Smooth muscle cell (in vitro differentiated cells): ENCODE results near the gene ADAMTSL3. TPM values are rescaled to one million over a fixed set of nuclear protein-coding genes. Genes with fewer than 3 reads are reported as not detected.

Experiments
- DNase-seq: peaks from one replicate; lab custom pipeline; 2025; ENCODE audit not compliant: unreplicated experiment; lab: John Stamatoyannopoulos, UW
- H2AFZ ChIP-seq: fragments of 200-600 bp; sonication (generic); 2 replicates; pipeline ENCODE4 v1.6.0; 2016; ENCODE audit warnings: antibody characterized with exemption, low read depth, mild to moderate bottlenecking
- H3F3A ChIP-seq: fragments of 200-600 bp; sonication (generic); 2 replicates; pipeline ENCODE4 v1.6.0; 2017; ENCODE audit warnings: antibody characterized with exemption, low read depth
- H3K27ac ChIP-seq: fragments of 200-600 bp; sonication (generic); 2 replicates; pipeline ENCODE4 v1.5.1; 2016; ENCODE audit warnings: low read depth, mild to moderate bottlenecking
- H3K27me3 ChIP-seq: fragments of 200-600 bp; sonication (generic); 2 replicates; pipeline ENCODE4 v1.6.1; 2016; ENCODE audit warnings: low read depth, mild to moderate bottlenecking
- H3K36me3 ChIP-seq: fragments of 200-600 bp; sonication (generic); 2 replicates; pipeline ENCODE4 v1.5.1; 2016; ENCODE audit warnings: low read depth
- H3K4me1 ChIP-seq: fragments of 200-600 bp; sonication (generic); 2 replicates; pipeline ENCODE4 v1.5.1; 2016; ENCODE audit warnings: low read depth
- H3K4me2 ChIP-seq: fragments of 200-600 bp; sonication (generic); 2 replicates; pipeline ENCODE4 v1.6.0; 2016; ENCODE audit warnings: mild to moderate bottlenecking
- H3K4me3 ChIP-seq: fragments of 200-600 bp; sonication (generic); 2 replicates; pipeline ENCODE4 v1.5.1; 2016; ENCODE audit warnings: mild to moderate bottlenecking
- H3K79me2 ChIP-seq: fragments of 200-600 bp; sonication (generic); 2 replicates; pipeline ENCODE4 v1.6.0; 2016; ENCODE audit warnings: low read depth, mild to moderate bottlenecking
- H3K9ac ChIP-seq: fragments of 200-600 bp; sonication (generic); 2 replicates; pipeline ENCODE4 v1.6.0; 2016; ENCODE audit warnings: low read depth
- H3K9me3 ChIP-seq: fragments of 200-600 bp; sonication (generic); replicated peaks from 2 replicates; pipeline ENCODE4 v1.5.1; 2016; ENCODE audit warnings: low read depth
- H4K20me1 ChIP-seq: fragments of 200-600 bp; sonication (generic); 2 replicates; pipeline ENCODE4 v1.6.0; 2016; ENCODE audit warnings: low read depth
- WGBS: methylation state at CpG from one replicate; pipeline ENCODE4 v1.1.7; 2016; ENCODE audit warnings: low lambda C conversion rate; 5-methylcytosine and 5-hydroxymethylcytosine counted together
- polyA plus RNA-seq: library from polyadenylated mRNA; unstranded; fragments of >200 nt; fragmentation: Nextera tagmentation; extraction: Ambion mirVana; gene quantifications from 2 replicates; pipeline ENCODE4 v1.2.1, GENCODE V29; 2016
- total RNA-seq: library from RNA; depleted of rRNA; stranded (reverse); fragments of >200 nt; gene quantifications from 2 replicates; pipeline ENCODE4 v1.2.3, GENCODE V29; 2014
- TF ChIP-seq, protein P1 (sequence below): fragments of 200-600 bp; sonication (generic); IDR thresholded peaks from 2 replicates; pipeline ENCODE4 v1.5.1; 2017; ENCODE audit warnings: borderline replicate concordance, mild to moderate bottlenecking, antibody characterized with exemption; ENCODE audit not compliant: insufficient read depth, poor library complexity, severe bottlenecking

The ADAMTSL3 gene
- total and polyA plus RNA-seq, 2 experiments from 2014 or later, result 0.17 to 0.22 TPM

DNA sequence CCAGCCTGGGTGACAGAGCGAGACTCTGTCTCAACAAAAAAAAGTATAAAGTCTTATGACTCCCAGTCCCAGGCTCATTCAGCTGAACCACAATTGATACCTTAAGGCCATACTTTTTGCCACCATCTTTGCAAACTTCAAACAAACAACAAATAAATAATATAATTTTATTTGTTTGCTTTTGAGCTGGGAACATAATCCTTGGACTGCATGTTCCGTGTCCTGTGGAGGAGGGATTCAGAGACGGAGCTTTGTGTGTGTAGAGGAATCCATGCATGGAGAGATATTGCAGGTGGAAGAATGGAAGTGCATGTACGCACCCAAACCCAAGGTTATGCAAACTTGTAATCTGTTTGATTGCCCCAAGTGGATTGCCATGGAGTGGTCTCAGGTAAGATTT, 238.6 kb downstream of the ADAMTSL3 start:
- H3K36me3 ChIP-seq, result no peaks in the 10 kb centered on the region
- TF ChIP-seq, protein P1, sequence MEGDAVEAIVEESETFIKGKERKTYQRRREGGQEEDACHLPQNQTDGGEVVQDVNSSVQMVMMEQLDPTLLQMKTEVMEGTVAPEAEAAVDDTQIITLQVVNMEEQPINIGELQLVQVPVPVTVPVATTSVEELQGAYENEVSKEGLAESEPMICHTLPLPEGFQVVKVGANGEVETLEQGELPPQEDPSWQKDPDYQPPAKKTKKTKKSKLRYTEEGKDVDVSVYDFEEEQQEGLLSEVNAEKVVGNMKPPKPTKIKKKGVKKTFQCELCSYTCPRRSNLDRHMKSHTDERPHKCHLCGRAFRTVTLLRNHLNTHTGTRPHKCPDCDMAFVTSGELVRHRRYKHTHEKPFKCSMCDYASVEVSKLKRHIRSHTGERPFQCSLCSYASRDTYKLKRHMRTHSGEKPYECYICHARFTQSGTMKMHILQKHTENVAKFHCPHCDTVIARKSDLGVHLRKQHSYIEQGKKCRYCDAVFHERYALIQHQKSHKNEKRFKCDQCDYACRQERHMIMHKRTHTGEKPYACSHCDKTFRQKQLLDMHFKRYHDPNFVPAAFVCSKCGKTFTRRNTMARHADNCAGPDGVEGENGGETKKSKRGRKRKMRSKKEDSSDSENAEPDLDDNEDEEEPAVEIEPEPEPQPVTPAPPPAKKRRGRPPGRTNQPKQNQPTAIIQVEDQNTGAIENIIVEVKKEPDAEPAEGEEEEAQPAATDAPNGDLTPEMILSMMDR, result no peak
- 91% methylated on average over 4 of the region's 4 CpGs for WGBS
- no peak overlapping the region for H3K27ac ChIP-seq
- H3K4me3 ChIP-seq, result no peak overlapping the region
- no peak overlapping the region for H2AFZ ChIP-seq
- H3K4me2 ChIP-seq, result no peak overlapping the region
- H3K4me1 ChIP-seq, result no peaks in the 10 kb centered on the region
- no peak for DNase-seq
- H3K9ac ChIP-seq, result no peak overlapping the region
- no peaks in the 10 kb centered on the region for H3K79me2 ChIP-seq
- no peaks in the 10 kb centered on the region for H3F3A ChIP-seq
- H3K9me3 ChIP-seq, result no peaks in the 10 kb centered on the region
- H3K27me3 ChIP-seq, result peaks cover 11% of the 10 kb centered on the region
- no peaks in the 10 kb centered on the region for H4K20me1 ChIP-seq

DNA sequence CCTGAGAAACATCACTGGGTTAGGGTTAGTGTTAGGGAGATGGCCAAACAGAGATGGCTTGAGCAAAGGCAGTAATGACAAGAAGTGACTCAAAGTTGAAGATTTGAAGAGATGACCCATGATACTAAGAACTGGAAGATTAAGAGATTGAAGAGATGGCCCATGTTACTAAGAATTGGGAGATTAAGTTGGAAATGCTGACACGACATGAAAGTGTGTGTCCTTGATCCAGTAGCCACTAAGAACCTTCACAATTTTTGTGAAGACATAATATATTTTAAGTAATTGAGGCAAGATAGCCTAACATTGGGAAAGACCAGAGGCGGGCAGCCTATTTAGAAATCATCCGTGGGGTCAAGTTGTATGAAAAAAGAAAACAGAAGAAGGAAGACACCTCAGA, 239.4 kb downstream of the ADAMTSL3 start:
- H3K4me3 ChIP-seq, result no peak overlapping the region
- peaks cover 11% of the 10 kb centered on the region for H3K27me3 ChIP-seq
- DNase-seq, result no peak
- H3F3A ChIP-seq, result no peaks in the 10 kb centered on the region
- no peak overlapping the region for H3K9ac ChIP-seq
- TF ChIP-seq, protein P1, result no peak
- H3K27ac ChIP-seq, result no peak overlapping the region
- H3K4me2 ChIP-seq, result no peak overlapping the region
- H3K4me1 ChIP-seq, result no peaks in the 10 kb centered on the region
- H2AFZ ChIP-seq, result no peak overlapping the region
- no peaks in the 10 kb centered on the region for H4K20me1 ChIP-seq
- no peaks in the 10 kb centered on the region for H3K36me3 ChIP-seq
- no peaks in the 10 kb centered on the region for H3K9me3 ChIP-seq
- H3K79me2 ChIP-seq, result no peaks in the 10 kb centered on the region
- 88% methylated on average over 3 of the region's 3 CpGs for WGBS

DNA sequence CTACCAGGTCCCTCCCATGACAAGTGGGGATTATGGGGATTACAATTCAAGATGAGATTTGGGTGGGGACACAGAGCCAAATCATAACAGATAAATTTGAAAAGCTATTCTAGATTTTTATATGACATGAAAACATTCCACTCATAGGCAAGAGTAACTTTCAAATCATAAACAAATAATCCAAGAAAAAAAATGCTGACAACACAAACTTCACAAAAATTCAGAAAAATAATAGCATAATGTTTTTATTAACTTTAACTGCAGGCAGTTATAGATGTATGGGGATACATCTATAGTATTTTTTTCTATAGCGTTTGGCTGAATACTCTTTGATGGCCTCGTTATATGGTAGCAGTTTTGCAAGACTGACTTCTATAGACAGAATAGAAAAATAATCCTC, 243.1 kb downstream of the ADAMTSL3 start:
- Histone ChIP-seq H3K27ac (no peak overlapping the region), H3K9me3 (no peaks in the 10 kb centered on the region), H3K36me3 (no peaks in the 10 kb centered on the region), H3F3A (no peaks in the 10 kb centered on the region), H3K27me3 (peaks cover 39% of the 10 kb centered on the region), H3K4me3 (no peak overlapping the region), H4K20me1 (no peaks in the 10 kb centered on the region), H3K4me1 (no peaks in the 10 kb centered on the region), H3K9ac (no peak overlapping the region), H2AFZ (no peak overlapping the region), H3K4me2 (no peak overlapping the region), H3K79me2 (no peaks in the 10 kb centered on the region)
- no peak for DNase-seq
- TF ChIP-seq, protein P1, result no peak
- 88% methylated on average over 2 of the region's 2 CpGs for WGBS

DNA sequence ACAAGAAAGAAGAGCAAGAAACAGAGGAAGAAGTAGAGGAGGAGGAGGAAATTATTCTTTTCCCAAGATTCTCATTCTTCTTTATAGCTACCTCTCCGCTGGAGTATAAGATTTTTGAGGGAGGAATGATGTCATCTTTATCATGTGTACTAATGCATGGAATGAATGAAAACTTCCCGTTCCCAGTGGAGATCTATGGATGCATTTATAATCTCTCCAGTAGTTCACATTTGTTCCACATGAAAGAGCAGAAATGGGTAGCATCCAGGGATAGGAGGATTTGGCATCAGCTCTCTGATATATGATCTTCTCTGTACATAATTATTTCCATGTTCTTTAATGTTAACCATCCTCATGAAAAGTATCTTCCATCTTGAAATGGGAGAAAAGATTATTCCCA, 244.4 kb downstream of the ADAMTSL3 start:
- WGBS, result 86% methylated on average over 2 of the region's 2 CpGs
- Histone ChIP-seq H2AFZ (no peak overlapping the region), H3K79me2 (no peaks in the 10 kb centered on the region), H3K4me3 (no peak overlapping the region), H3K9ac (no peak overlapping the region), H3K36me3 (no peaks in the 10 kb centered on the region), H3K4me1 (no peaks in the 10 kb centered on the region), H3K27ac (no peak overlapping the region), H3K4me2 (no peak overlapping the region), H3K27me3 (peaks cover 40% of the 10 kb centered on the region), H4K20me1 (no peaks in the 10 kb centered on the region), H3K9me3 (no peaks in the 10 kb centered on the region), H3F3A (no peaks in the 10 kb centered on the region)
- TF ChIP-seq, protein P1, result no peak
- no peak for DNase-seq
